CD4-positive, alpha-beta T cell treated with Interleukin-17A for 4 hours (primary cell): ENCODE data around the gene SLC19A1.

Source experiments
- DNase-seq: peaks from one replicate; pipeline ENCODE4 v3.0.0-alpha.2; 2020; ENCODE audit warnings: mixed read lengths

SLC19A1 gene

DNA sequence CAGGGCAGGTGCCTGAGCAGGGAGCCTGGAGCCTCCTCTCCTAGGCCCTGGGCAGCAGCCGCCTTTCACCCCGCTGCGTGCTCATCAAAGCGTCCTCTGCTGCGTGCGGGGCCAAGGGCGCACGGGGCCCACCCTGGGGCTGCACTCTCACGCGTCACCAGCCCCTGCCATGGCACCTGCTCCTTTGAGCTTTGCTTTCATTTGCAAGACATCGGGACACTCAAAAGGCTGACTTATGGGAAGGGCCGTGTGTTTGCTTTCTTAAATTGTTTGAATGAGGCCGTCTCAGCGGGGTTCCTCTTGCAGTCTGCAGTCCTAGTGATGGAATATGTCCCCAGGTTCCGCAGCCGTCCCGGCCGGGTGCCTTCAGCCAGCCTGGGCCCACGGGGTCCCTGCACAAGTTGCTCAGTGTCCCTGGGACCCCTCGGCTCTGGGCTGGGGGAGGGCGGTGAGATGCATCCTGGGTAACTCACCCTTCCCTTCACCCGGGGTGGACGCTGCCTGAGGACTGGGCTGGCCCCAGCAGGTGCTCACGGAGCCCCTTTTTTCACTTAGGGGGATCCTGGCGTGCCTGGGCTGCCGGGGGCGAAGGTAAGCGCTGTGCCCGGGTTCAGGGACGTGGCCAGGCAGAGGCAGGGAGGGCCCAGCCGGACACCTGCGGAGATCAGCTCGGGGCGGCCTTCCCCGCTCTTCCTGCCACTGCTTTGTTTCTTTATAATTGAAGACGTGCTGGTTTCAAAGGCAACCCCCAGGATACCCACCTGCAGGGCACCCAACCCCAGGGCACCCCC lies 53.1 kb downstream of the SLC19A1 start:
- no peak for DNase-seq

GRCh38 chr21:45487891-45488600 lies 54.2 kb downstream of the SLC19A1 start:
- no peak for DNase-seq

GRCh38 chr21:45487161-45487806 lies 55.0 kb downstream of the SLC19A1 start:
- DNase-seq = no peak

- DNase-seq = no peak
Observed at GRCh38 chr21:45486443-45487160, 55.6 kb downstream of the SLC19A1 start.

DNA sequence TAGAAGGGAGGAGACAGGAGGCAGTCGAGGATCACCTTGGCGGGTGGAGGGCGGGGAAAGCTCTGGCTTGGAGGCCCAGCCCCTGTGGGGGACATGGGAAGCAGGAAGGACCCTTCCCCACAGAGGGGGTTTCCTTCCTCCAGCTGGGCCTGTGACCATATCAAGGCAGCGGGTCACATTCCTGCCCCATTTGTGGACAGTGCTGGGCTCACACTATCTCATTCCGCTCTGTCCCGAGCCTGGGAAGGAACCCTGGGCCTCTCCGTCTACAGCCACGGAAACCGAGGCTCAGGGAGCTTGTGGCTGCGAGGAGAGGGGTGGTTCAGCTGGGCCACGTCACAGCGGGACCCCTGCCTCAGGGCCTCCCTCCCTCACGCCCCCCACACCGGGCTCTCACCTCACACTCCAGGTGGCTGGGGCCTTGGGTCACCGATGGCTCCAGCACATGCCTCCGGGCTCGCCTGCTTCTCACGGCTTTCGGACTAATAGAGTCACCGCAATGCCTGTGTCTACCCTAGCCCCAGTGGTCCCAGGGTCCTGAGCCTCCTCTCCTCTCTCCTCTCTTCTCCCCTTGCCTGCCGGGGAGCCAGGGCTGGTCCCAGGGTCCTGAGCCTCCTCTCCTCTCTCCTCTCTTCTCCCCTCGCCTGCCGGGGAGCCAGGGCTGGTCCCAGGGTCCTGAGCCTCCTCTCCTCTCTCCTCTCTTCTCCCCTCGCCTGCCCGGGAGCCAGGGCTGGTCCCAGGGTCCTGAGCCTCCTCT lies 56.4 kb downstream of the SLC19A1 start:
- no peak for DNase-seq

GRCh38 chr21:45484318-45484717 lies 57.9 kb downstream of the SLC19A1 start:
- no peak for DNase-seq

GRCh38 chr21:45482899-45483821 lies 59.1 kb downstream of the SLC19A1 start:
- peak; percentile 63 for DNase-seq

DNA sequence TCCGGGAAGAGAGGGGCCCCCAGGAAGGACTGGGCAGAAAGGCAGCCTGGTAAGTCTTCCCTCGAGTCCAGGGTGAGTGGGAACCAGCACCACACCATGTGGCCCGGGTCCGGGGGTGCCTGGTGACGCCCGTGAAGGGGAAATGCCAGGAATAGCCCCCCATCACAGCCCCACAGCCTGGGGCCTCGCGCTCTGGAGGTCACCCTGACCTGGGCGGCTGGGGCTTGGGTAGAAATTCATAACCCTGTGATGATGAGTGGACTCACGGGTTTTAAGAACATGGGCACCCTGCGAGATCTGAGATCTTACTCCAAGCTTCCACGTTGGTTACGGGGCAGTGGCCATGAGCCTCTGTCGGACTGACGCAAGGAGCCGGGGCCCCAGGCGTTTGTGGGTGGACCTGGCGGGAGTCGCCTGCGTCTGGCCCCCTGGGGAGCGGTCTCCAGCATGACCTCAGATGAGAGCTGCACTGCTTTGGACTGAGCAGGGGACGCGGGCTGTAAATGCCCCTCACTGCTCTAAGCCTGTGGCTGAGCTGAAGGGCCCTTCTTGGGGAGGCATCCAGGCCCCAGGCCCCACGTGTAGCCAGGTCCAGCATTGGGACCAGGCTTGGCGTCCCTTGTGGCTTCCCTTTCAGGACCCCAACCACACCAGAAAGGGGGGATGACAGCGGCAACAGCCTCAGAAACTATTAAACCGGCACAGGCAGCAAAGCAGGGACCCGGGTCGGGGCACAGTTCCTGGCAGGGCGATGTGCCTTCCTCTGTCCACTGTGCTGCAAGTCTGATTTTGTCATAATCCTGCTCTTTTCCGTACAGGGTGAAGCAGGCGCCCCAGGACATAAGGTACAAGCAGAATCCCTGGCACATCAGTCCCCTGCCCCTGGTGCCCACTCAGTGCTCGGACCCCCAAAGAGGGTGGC lies 60.0 kb downstream of the SLC19A1 start:
- DNase-seq = peak; percentile 10

- no peak for DNase-seq
Observed at GRCh38 chr21:45481566-45481965, 60.7 kb downstream of the SLC19A1 start.

DNA sequence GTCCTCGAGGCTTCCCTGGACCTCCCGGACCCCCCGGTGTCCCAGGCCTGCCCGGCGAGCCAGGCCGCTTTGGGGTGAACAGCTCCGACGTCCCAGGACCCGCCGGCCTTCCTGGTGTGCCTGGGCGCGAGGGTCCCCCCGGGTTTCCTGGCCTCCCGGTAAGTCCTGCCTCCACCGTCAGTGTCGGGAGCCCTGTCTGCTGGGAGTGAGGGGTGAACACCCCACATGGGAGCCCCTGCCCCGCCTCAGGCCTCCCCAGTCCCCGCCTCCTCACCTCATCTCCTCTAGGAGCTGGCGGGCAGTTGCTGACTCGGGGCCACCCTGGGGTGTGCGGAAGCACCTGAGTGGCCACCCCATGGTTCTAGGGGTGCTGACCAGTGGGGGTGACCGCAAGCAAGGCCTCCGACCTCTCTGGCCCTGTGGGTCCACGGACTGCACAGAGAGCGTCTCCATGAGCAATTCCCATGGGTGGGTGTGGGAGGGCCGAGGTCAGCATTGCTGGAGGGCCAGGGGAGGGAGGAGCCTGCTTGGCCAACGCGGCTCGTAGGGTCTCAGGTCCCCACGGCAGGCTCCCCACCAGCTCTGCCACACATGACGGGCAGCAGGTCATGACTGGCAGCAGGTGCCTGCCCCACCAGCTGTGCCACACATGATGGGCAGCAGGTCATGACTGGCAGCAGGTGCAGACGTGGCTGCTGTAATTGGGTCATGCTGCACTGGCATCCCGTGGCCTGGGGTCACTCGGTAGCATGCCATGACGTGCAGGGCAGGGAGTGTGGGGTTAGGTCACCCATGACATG lies 61.3 kb downstream of the SLC19A1 start:
- no peak for DNase-seq

DNA sequence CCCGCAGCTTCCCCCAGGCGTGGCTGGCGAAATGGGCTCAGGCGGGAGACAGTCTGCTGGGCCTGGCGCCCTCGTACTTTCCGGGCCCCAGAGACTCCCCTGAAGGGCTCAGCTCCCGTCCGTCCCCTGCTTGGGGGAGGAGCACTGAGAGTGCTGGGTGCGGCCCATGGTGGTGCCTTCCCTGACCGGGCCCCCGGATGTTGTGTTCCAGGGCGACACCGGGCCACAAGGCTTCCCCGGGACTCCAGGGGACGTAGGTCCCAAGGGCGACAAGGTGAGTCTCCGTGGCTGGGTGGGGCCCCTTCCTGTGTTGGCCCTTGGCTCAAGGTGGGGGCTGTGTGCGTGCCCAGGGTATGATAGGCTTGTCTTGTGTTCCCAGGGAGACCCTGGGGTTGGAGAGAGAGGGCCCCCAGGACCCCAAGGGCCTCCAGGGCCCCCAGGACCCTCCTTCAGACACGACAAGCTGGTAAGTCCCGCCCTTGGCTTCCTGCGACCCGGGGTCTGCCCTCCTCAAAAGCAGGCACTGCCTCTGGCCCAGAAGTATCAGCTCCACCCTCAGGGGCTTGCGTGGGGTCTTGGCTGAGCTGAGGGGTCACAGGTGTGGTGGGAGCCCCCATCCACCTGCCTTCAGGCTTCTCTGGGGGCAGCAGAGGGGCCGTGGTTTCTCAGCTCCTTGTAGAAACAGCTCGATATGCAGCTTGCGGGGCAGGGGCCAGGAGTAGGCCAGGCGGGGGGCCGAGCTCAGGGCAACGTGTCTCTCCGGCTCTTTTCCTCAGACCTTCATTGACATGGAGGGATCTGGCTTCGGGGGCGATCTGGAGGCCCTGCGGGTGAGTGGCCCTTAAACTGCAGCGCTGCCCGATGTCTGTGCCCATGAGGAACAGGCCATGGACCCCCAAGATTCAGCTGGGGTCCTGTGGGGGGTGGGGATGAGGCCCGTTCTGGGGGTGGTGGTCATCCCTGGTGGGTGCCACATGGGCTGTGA lies 62.3 kb downstream of the SLC19A1 start:
- DNase-seq = peak; percentile 45

DNA sequence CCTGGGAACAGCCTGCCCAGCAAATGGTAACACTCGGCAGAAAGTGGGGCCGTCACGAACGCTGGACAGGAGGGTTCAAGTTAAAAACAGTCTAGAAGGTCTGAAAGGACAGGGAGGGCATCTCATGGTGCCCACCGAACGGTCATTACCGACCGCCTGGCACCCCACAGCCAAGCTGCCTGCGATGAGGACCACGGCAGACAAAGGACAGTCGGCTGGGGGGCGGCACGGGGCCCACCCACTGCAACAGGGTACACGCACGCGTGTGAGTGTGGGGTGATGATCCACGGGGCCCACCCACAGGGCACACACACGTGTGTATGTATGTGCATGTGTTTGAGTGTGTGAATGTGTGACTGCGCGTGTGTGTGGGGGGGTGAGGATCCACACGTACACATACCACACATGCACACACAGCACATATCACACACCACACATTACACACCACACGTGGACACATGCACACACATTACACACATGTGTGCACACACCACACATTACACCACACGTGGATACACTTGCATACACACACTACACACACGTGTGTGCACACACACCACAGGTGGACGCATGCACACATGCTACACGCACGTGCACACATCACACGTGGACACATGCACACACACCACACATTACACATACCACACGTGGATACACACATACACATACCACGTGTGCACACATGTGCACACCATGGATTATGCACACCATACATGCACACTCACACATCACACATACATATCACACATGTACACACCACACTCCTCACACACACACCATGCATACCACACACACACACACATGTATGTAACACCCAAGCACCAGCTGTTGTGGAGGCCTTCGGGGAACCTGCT lies 63.2 kb downstream of the SLC19A1 start:
- no peak for DNase-seq

- peak; percentile 87 for DNase-seq
Observed at GRCh38 chr21:45478115-45478801, 64.0 kb downstream of the SLC19A1 start.

GRCh38 chr21:45477176-45478114 lies 64.8 kb downstream of the SLC19A1 start:
- DNase-seq = no peak

GRCh38 chr21:45476582-45476981 lies 65.7 kb downstream of the SLC19A1 start:
- no peak for DNase-seq
